CD4-positive, alpha-beta T cell treated with Interleukin-6 at 100 ng/mL for 8 hours (primary cell): ENCODE measurements around the gene TGFB1I1.
A peak's percentile ranks its signal among the peaks of the same experiment; 100 is the strongest.

Experiments
- DNase-seq: peaks from one replicate; pipeline ENCODE4 v3.0.0-alpha.2; 2020; ENCODE audit warnings: mixed read lengths, low spot score

TGFB1I1 gene

DNA sequence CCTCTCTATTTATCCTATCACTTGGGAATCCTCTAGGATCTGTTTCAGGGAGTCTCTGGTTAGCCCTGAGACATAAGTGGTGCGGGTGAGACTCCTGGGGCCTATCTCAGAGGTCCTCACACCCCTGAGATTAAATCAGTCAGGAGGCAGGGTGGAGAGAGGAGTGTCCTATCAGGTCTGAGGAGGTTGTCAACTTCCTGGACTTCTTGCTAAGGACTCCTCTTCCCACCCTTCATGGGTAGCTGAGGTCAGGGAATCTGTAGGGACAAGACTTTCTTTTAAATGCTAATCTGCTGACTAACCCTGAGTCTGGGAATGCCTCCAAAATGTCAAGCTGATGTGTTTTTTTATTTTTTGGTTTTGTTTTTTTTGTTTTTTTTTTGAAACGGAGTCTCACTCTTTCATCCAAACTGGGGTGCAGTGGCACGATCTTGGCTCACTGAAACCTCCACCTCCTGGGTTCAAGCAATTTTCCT, 19.3 kb upstream of the TGFB1I1 start:
- DNase-seq: no peak

DNA sequence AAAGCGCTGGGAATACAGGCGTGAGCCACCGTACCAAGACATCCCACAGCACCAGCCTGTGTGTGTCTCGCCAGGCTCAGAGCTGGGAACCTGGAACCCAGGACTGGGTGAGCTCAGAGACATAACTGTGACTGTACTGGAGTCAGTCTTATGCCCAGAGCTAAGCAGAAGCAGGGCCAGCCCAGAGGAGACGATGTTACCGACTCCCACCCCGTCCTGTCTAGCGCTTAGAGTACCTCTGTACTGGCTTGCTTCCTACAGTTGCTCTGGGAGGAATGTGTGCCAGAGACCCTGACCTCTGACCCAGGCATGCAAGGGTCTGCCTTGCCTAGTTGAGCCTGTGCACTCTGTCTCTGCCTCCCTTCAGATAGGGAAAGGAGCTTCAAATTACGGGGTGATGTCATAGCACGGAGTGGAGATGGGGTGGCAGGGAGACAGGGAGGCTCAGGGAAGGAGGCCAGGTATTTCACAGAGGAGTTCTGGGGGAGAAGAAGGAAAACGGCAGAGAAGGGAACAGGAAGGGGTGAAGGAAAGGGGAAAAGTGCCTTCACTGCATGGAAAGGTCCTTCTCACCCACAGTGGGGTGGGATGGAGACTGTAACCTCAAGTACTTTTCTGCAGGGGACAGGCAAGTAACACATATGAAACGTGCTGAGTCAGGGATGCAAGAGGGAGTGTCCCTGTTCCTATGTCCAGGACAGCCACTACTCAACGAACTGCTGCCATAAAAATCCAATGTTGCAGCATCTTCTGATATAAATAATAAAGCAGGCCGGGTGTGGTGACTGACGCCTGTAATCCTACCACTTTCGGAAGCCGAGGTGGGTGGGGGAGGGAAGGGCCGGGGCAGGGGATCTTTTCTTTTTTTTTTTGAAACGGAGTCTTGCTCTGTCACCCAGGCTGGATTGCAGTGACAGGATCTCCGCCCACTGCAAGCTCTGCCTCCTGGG, 18.4 kb upstream of the TGFB1I1 start:
- DNase-seq: no peak

DNA sequence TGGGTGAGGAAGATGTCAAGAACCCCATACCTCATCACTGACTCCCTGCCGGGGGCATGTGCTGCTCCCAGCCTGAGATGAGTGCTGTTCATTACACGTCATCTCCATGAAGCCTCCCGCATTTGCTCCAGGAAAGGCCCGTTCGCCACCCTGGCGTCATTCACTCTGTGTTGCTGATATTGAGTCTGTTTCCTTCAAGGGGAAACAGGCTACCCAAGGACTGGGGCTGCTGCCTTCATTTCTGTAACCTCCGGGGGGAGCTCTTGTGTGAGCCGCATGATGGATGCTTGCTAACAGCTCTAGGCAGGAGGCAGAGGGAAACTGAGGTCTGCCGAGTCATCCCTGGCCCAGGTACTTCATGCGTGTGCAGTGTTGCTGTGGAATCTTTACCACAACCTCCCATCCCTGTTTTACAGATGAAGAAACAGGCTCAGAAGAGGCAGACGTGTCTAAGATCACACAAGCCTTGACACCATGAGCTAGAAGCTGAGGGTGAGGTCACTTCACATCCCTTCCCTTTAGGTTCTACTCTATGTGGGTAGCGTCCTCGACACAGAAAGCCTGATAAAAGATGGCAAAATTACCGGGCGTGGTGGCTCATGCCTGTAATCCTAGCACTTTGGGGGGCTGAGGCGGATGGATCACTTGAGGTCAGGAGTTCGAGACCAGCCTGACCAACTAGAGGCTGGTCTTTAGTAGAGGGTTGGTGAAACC, 16.2 kb upstream of the TGFB1I1 start:
- DNase-seq: no peak

DNA sequence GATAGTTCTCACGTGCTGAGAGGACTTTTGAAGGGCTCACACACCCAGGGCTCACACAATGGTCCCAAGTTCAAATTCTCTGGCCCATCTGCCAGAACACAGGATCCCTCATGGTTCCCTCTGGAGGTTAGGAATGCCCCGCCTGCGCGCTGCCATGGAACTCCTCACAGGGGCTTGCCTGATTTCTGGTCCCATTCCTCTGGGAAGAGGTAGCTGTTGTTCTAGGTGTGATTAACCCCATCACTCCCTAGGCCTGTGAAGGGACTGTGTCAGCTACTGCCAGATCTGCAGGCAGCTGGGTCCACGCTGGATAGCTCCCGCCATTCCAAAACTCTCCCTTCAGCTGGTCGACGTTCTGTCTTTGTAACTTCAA, 15.0 kb upstream of the TGFB1I1 start:
- no peak for DNase-seq

DNA sequence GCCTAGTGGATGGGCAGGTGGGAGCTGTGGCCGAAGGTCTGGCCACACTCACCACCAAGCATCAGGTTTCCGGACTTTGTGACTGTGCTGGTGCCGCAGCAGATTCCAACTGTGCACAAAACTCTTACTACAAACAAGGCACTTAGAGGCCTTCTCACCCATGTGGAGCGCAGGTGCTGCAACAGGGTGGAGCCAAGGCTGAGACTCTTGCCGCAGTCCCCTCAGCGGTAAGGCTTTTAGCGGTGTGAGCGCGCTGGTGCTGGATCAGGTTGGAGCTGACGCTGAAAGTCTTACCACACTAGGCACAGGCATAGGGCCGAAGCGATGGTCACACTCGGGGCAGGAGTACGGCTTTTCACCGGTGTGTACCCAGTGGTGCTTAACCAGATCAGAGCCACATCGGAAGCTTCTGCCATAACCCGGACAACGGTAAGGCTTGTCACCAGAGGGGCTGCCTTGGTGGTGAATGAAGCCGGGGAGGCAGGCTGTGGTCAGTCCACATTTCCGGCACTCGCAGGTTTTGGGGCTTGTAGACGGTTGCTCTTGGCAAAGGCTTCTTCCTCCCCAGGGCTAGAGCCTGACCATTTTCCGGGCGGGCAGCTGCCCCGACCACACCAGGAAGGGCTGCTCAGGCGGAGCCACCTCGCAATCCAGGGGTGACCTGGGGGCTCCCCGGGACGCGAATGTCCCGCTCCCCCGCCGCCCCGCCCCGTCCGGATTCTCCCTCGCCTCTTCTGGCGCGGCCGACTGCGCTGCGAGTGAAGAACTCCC, 13.7 kb upstream of the TGFB1I1 start:
- peak; percentile 39 for DNase-seq

DNA sequence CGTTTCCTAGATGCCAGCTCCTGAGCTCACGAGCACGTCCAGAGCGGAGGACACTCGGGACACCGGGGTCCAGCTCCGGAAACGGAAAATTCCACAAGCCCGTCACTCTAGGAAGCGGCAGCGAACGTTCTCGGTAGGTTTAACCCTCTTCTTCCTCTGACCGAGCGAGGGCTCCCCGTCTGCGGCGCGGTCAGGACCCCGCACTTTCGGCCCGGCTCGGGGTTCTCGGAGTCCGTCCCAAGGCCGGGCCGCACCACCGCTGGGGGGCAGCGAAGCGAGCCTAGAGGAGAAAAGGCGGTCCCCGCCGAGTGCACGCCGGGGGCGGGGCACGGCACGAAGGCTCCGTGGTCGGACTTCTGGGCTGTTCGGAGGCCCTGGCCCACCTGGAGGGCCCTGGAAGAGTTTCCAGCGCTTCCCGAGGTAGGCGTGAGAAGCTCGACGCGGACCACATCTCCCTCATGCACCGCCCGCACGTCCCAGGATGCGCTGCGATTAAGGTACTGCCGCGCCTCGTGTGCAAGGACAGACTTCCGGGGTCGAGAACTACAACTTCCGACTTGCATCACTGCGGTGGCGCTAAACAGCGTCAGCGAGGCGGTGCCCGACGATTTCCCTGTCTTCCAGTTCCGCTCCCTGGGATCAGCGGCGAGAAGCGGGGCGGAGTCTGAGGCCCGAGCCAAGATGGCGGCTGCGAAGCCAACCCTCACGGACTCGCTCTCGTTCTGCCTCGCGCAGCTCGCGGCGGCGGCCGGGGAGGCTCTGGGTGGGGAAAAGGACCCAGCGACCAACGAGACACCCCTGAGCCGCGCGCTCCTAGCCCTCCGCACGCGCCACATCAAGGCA, 12.9 kb upstream of the TGFB1I1 start, which contains the start of gene ARMC5:
TSS of gene ARMC5 (plus strand) at position 658 of the 843 bp plus-strand sequence. CDS start at position 682, 24 bp downstream.
- DNase-seq: peak; percentile 97

DNA sequence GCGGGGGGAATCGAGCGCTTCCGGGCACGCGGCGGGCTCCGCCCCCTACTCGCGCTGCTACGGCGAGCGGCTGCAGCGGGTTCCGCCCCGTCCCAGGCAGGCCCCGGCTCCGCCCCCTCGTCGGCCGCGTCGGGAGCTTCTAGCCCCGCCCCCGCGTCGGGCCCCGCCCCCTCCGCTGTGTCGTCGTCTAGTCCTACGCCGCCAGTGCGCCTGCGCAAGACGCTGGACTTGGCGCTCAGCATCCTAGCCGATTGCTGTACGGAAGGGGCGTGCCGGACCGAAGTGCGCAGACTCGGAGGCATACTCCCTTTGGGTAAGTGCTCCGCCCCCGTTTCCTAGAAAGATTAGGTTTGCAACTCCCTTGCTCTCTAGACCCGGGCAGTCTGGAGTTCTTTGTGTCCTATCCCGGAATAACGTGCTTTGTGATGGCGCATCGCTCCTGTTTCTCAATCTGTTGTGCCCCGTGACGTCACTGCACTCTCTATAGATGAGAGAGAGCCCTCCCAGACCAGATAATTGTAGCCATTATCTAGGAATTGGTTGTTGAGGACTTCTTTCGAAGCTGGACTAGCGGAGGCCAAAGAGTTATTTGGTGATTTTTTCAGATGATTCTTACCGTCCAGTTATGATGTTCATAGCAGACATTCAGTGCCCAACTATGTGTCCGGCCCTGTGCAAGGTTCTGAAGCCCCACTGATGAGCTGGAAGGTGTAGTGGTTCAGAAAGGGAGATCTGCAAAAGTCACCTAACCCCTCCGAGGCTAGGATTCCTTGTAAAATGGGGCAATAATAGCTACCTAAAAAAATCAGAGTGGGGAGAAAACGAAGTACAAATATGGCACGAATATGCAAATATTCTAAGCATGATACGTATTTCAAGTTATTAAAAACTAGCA, 12.0 kb upstream of the TGFB1I1 start:
- peak; percentile 100 for DNase-seq

DNA sequence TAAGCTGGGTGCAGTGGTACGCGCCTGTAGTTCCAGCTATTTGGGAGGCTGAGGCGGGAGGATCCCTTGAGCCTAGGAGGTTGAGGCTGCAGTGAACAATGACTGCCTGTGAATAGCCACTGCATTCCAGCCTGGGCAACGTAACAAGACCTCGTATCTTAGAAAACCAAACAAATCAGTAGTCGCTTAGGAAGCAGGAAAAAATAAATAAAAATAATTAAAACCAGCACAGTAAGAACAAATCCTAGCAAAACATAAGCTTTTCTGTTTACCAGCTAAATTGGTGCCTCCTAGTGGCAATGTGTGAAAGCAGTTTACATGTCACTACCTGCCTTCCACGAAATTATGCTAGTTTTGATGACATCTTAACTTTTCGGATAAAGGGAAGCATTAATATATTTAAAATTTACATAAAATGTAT, 11.4 kb upstream of the TGFB1I1 start:
- DNase-seq: peak; percentile 51

DNA sequence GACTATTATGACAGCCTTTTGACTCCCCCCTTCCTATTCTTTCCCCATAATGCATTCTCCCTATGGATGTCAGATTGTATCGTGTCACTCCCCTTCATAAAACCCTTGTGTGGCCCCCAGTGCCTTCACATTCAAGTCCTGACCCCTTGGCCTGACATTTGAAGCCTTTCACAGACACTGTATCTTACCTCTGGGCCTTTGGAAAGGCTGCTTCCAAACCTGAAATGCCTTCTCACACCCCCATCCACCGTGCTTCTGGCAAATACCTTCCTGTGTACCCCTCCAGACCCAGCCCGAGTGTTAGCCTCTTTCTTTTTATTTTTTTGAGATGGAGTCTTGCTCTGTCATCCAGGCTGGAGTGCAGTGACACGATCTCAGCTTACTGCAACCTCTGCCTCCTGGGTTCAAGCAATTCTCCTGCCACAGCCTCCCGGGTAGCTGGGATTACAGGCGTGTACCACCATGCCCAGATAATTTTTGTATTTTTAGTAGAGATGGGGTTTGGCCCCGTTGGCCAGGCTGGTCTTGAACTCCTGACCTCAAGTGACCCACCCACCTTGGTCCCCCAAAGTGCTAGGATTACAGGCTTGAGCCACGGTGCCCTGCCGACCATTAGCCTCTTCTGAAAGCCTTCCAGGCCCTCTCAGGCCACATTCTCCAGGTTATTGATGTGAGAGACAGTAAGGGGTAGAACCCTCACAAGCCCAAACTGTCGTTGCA, 10.6 kb upstream of the TGFB1I1 start:
- DNase-seq: no peak

DNA sequence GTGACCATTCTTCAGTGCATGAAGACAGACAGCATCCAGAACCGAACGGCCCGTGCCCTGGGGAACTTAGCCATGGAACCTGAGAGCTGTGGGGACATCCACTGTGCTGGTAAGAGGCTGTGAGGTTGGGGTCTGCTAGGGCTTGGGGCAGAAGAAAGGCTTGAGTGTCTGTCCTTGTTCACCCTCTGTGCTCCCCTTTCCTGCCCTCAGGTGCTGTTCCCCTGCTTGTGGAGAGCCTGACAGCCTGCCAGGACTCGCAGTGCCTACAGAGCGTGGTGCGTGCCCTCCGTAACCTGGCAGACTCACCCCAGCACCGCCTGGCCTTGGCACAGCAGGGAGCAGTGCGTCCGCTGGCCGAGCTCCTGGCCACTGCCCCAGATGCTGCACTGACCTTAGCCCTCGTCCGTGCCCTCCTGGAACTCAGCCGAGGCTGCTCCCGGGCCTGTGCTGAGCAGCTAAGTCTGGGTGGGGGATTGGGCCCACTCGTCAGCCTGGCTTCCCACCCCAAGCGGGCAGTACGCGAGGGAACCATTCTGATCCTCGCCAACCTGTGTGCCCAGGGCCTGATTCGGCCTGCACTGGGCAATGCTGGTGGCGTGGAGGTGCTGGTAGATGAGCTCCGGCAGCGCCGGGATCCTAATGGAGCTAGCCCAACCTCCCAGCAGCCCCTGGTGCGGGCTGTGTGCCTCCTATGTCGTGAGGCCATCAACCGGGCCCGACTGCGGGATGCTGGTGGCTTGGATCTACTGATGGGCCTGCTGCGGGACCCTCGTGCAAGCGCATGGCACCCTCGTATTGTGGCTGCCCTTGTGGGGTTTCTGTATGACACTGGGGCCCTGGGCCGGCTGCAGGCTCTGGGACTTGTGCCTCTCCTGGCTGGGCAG, 9.8 kb upstream of the TGFB1I1 start:
- DNase-seq: no peak

DNA sequence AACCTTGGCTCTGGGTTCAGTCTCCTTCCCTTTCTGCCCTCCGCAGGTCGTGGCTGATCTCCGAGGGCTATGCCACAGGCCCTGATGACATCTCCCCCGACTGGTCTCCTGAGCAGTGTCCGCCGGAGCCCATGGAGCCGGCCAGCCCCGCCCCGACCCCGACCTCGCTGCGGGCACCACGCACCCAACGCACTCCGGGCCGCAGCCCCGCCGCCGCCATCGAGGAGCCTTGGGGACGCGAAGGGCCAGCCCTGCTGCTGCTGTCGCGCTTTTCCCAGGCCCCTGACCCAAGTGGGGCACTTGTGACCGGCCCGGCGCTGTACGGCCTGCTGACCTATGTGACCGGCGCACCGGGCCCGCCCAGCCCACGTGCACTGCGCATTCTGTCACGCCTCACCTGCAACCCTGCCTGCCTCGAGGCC, 7.6 kb upstream of the TGFB1I1 start:
- DNase-seq: no peak

DNA sequence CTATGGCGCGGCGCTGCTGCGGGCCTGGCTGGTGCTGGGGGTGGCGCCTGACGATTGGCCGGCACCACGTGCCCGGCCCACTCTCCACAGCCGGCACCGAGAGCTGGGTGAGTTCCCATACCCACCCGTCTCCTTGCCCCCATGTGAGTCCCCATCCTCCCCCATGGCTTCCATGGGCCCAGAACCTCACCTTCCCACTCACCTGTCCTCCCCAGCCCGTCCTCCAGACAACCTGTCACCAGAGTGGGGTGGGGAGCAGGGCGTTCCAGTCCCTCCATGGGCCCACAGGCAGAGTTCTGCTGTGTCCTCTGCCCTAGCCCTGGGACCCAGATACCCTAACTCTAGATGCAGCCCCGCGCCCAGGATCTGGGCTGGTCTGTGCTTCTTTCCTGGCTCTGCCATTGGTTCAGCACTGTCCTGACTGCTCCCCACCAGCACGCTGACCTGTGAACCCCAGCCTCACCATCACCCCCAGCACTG, 7.1 kb upstream of the TGFB1I1 start:
- no peak for DNase-seq

DNA sequence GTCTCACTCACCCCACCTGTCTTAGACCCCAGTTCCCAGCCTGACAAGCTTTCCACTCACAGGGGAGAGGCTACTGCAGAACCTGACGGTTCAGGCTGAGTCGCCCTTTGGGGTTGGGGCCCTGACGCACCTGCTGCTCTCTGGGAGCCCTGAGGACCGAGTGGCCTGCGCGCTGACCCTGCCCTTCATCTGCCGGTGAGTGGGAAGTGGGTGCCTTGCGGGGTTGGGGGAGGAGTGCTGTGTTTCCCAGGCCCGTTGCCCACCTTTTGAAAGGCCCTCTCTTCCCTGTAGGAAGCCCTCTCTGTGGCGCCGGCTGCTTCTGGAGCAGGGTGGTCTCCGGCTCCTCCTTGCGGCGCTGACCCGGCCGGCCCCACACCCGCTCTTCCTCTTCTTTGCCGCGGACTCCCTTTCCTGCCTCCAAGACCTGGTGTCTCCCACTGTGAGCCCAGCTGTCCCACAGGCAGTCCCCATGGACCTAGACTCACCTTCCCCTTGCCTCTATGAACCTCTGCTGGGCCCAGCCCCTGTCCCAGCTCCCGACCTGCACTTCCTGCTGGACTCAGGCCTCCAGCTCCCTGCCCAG, 6.1 kb upstream of the TGFB1I1 start:
- DNase-seq: no peak

DNA sequence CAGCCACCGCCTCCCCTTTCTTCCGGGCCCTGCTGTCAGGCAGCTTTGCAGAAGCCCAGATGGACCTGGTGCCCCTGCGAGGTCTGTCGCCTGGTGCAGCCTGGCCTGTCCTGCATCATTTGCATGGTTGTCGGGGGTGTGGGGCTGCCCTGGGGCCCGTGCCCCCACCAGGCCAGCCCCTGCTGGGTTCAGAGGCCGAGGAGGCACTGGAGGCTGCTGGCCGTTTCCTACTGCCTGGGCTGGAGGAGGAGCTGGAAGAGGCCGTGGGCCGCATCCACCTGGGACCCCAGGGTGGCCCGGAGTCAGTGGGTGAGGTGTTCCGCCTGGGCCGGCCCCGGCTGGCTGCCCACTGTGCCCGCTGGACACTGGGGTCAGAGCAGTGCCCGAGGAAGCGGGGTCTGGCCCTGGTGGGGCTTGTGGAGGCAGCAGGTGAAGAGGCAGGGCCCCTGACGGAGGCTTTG, 5.5 kb upstream of the TGFB1I1 start:
- no peak for DNase-seq

DNA sequence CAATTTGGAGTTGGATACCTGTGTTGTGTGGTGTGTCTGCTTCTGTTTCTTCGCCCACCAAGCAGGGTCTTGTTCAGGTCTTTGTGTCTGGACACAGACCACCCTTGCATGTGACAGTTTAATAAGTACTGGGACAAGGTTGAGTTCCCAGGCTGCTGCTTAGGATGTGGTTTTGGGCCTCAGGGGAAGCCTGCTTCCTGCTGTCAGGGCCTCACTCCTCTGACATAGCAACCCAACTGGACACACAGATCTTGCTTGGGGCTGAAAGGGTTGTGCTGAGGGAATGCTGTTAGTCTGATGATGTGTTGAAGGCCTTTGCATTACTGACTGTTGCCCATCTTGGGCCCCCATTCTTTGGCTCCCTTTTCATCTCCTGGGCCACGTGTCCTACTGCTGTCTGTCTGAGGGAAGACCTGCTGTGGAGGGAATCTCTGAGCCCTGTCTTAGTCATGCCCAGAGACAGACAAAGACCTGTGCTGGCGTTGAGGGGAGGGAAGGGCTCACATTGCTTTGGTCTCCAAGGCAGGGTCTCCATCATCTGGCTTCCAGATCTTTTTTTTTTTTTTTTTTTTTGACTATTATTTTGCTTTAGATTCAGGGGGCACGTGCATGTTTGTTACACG, 4.7 kb upstream of the TGFB1I1 start:
- peak; percentile 42 for DNase-seq

DNA sequence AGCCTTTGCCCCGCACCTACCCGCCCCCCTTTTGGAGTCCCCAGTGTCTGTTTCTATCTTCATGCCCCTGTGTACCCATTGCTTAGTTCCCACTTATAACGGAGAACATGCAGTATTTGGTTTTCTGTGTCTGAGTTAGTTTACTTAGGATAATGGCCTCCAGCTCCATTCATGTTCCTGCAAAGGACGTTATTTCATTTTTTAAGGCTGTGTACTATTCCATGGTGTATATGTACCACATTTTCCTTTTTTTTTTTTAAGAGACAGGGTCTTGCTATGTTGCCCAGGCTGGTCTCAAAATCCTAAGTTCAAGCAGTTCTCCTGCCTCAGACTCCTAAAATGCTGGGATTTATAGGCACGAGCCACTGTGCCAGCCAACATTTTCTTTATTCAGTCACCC, 4.1 kb upstream of the TGFB1I1 start:
- DNase-seq: no peak

DNA sequence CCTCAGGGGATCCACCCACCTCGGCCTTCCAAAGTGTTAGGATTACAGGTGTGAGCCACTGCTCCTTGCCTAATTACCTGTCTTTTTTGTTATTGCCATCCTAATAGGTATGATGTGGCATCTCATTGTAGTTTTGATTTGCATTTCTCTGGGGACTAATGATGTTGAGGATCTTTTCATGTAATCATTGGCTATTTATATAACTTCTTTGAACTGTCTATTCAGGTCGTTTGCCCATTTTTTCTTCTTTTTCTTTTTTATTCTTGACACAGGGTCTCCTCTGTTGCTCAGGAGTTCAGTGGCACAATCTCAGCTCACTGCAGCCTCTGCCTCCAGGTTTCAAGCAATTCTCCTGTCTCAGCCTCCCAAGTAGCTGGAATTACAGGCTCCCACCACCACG, 1.3 kb upstream of the TGFB1I1 start:
- DNase-seq: no peak
